Measurements from ENCODE around the gene THAP4. TPM values are rescaled to one million over a fixed set of nuclear protein-coding genes. Genes with fewer than 3 reads are reported as not detected.
A peak's percentile ranks its signal among the peaks of the same experiment; 100 is the strongest.
"Not testable (repeated sequence)": the region's sequence is repeated elsewhere in the genome, so short reads cannot be mapped to it uniquely, and the experiment has no call there.

THAP4 gene
- polyA plus RNA-seq, 3 donors = 15.1 to 25.9 (median 16.3) TPM

- H3K4me3 Mint-ChIP-seq, H3K4me1 Mint-ChIP-seq: not testable (repeated sequence)
- H3K27ac Mint-ChIP-seq = peak overlapping the region in 2 of 7 donors; percentile 21 to 79
These were observed 47.1 kb downstream of the THAP4 start for GRCh38 chr2:241589863-241590262.

GRCh38 chr2:241586564-241587264, 50.2 kb downstream of the THAP4 start:
- peaks cover 22 to 84% of the 10 kb centered on the region in 2 donors for H3K36me3 ChIP-seq (replicated peaks in 1 of 2; ENCODE audit: control insufficient read depth in 1 of 2, insufficient read depth in 2 of 2, low read length in 2 of 2)
- intact Hi-C loops (cut with micrococcal nuclease) = no loop called here
- 94% methylated on average over 2 of the region's 2 CpGs for WGBS (ENCODE audit: insufficient coverage)

More at GRCh38 chr2:241589863-241590262, 47.1 kb downstream of the THAP4 start:
- H3K4me2 ChIP-seq (replicated peaks; ENCODE audit: extremely low read depth, low read length, poor library complexity, severe bottlenecking); H3K79me2 ChIP-seq (ENCODE audit: insufficient read depth, low read length); DNase-seq; H3K4me1 ChIP-seq (ENCODE audit: control insufficient read depth in 1 of 2, insufficient read depth in 2 of 2, low read length in 2 of 2); H3K27me3 ChIP-seq (ENCODE audit: control insufficient read depth in 2 of 2, insufficient read depth in 2 of 2, low read length in 2 of 2); H3K4me3 ChIP-seq (replicated peaks in 1 of 3; ENCODE audit: low read depth in 2 of 3, low read length in 3 of 3); H3K9ac ChIP-seq (ENCODE audit: insufficient read depth, low read length, poor library complexity, severe bottlenecking); H3K27ac ChIP-seq (ENCODE audit: low read depth in 1 of 2, low read length in 2 of 2); H4K20me1 ChIP-seq (ENCODE audit: insufficient read depth, low read length); H3K27me3 Mint-ChIP-seq (ENCODE audit: low read depth in 3 of 3); intact Hi-C loops (cut with micrococcal nuclease); H2AFZ ChIP-seq (ENCODE audit: insufficient read depth, low read depth, low read length, poor library complexity, severe bottlenecking): not testable (repeated sequence)
- Mint-ChIP-seq H3K36me3 (peaks cover 47 to 60% of the 10 kb centered on the region in 2 donors), H3K9me3 (peaks cover 26 to 44% (median 39%) of the 10 kb centered on the region in 7 donors)
- 96% methylated on average over 17 of the region's 17 CpGs for WGBS (ENCODE audit: insufficient coverage)
- peaks cover 29 to 31% of the 10 kb centered on the region in 2 donors for H3K9me3 ChIP-seq (replicated peaks in 1 of 2; ENCODE audit: control insufficient read depth in 1 of 2, insufficient read depth in 1 of 2, low read length in 2 of 2)
- peaks cover 13 to 80% of the 10 kb centered on the region in 2 donors for H3K36me3 ChIP-seq (replicated peaks in 1 of 2; ENCODE audit: control insufficient read depth in 1 of 2, insufficient read depth in 2 of 2, low read length in 2 of 2)

More at GRCh38 chr2:241586564-241587264, 50.2 kb downstream of the THAP4 start:
- H2AFZ ChIP-seq (ENCODE audit: insufficient read depth, low read depth, low read length, poor library complexity, severe bottlenecking) = no peak overlapping the region
- no peak for TF ChIP-seq CTCF (IDR thresholded peaks at IDR 0.05)
- H3K9me3 ChIP-seq (replicated peaks in 1 of 2; ENCODE audit: control insufficient read depth in 1 of 2, insufficient read depth in 1 of 2, low read length in 2 of 2) = peaks cover 50 to 61% of the 10 kb centered on the region in 2 donors
- no peaks in the 10 kb centered on the region for H4K20me1 ChIP-seq (ENCODE audit: insufficient read depth, low read length)
- Mint-ChIP-seq H3K27me3 (ENCODE audit: low read depth in 3 of 3) (no peaks in the 10 kb centered on the region), H3K9me3 (peaks cover 33 to 68% (median 58%) of the 10 kb centered on the region in 7 donors), H3K27ac (no peak overlapping the region), H3K4me1 (no peaks in the 10 kb centered on the region), H3K4me3 (no peak overlapping the region), H3K36me3 (peaks cover 61 to 67% of the 10 kb centered on the region in 2 donors)
- H3K79me2 ChIP-seq (ENCODE audit: insufficient read depth, low read length) = no peaks in the 10 kb centered on the region
- no peak overlapping the region for H3K4me3 ChIP-seq (replicated peaks in 1 of 3; ENCODE audit: low read depth in 2 of 3, low read length in 3 of 3)
- H3K9ac ChIP-seq (ENCODE audit: insufficient read depth, low read length, poor library complexity, severe bottlenecking) = no peak overlapping the region
- no peak for DNase-seq
- no peak overlapping the region for H3K27ac ChIP-seq (ENCODE audit: low read depth in 1 of 2, low read length in 2 of 2)
- H3K27me3 ChIP-seq (ENCODE audit: control insufficient read depth in 2 of 2, insufficient read depth in 2 of 2, low read length in 2 of 2) = no peaks in the 10 kb centered on the region
- no peak overlapping the region for H3K4me2 ChIP-seq (replicated peaks; ENCODE audit: extremely low read depth, low read length, poor library complexity, severe bottlenecking)
- H3K4me1 ChIP-seq (ENCODE audit: control insufficient read depth in 1 of 2, insufficient read depth in 2 of 2, low read length in 2 of 2) = no peaks in the 10 kb centered on the region

Data from CD14-positive monocyte (primary cell).